NCI-H2171 (cell line): Measurements from ENCODE around the gene HS2ST1.
"Not testable (repeated sequence)": the region's sequence is repeated elsewhere in the genome, so short reads cannot be mapped to it uniquely, and the experiment has no call there.

ENCODE experiments used
- DNase-seq: peaks from one replicate; lab custom pipeline; 2025; lab: John Stamatoyannopoulos, UW

The HS2ST1 gene

DNA sequence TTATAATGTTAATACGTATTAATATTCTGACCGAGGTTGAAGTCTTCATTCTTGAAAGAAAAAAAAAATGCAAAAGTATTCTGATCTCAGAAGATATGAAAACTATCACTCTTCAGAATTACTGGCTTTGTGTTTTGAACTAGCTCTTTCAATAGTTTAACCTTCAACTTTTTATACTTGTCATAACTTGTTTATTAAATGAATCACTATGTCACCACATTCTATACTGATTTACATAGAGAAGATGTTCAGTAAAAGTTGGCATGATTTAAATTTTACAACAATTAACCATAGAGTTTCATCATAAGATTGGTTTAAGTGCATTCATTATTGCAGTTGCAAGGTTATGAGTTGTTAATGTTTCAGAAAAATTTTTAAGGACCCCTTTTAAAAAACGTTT is 57.3 kb downstream of the HS2ST1 start:
- no peak for DNase-seq

DNA sequence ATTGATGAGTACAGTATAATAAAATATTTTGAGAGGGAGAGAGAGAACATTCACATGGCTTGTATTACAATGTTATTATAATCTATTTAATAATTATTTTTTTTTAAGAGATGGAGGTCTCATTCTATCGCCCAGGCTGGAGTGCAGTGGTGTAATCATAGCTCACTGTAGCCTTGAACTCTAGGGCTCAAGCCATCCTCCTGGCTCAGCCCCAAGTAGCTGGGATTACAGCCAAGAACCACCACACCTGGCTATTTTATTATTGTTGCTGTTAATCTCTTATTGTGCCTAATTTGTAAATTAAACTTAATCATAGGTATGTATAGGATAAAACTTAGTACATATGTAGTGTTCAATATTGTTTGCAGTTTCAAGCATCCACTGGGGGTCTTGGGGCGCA is 57.8 kb downstream of the HS2ST1 start:
- DNase-seq = no peak

DNA sequence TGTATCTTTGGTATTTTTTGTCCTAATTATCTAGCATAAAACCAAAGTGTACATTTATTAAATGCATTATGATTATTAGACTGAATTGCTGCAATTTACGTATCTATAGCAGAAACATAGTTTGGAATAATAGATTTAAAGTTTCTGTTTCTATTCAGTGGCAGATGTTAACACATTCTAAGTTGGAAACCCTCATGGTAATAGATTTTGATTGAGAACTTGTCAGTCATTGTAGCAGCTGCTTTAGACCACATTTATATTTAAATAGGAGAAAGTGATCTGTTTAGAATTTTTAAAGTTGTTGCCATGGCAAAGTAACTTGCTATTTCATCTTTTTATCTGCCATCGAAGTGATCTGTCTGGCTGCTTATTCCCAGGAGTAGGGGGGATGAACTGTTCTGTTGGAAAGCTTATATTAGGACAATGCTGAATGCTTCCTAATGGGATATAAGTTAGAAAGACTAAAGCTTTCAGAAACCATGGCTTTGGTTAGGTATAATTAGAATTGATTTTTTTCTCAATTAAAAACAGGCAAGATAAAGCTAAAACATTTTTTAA is 61.6 kb downstream of the HS2ST1 start:
- DNase-seq = no peak

DNA sequence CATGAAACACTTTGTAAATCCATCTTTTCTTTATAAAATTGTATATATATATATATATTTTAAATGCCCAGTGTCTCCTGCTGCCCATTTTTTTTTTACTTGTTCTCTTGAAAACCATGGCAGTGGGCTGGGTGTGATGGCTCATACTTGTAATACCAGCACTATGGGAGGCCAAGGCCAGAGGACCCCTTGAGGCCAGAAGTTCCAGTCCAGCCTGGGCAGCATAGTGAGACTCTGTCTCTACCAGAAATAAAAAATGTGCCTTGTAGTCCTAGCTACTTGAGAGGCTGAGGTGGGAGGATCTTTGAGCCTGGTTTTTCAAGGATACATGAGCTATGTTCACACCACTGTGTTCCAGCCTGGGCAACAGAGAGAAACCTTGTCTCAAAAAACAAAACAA is 62.2 kb downstream of the HS2ST1 start:
- DNase-seq = no peak

DNA sequence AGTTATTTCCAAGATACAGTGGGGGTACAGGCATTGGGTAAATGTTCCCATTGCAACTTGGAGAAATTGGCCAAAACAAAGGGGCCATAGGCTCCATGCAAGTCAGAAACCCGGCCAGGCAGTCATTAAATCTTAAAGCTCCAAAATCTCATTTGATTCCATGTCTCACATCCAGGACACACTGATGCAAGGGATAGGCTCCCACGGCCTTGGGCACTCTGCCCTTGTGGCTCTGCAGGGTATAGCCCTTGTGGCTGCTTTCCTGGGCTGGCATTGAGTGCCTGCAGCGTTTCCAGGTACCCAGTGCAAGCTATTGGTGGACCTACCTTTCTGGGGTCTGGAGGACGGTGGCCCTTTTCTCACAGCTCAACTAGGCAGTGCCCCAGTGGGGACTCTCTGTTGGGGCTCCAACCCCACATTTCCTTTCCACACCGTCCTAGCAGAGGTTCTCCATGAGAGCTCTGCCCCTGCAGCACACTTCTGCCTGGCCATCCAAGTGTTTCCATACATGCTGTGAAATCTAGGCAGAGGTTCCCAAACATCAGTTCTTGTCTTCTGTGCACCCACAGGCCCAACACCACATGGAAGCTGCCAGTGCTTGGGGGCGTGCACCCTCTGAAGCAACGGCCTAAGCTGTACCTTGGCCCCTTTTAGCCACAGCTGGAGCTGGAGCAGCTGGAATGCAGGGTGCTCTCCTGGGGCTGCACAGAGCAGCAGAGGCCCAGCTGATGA is 67.2 kb downstream of the HS2ST1 start:
- DNase-seq = no peak

DNA sequence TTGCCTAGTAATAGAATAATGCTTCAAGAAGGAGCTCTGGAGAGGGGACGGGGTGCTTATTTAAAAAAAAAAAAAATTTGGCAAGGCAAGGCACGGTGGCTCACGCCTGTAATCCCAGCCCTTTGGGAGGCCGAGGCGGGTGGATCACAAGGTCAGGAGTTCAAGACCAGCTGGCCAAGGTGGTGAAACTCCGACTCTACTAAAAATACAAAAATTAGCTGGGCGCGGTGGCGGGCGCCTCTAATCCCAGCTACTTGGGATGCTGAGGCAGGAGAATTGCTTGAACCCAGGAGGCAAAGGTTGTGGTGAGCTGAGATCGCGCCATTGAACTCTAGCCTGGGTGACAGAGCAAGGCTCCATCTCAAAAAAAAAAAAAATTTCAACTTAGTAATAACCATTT is 69.2 kb downstream of the HS2ST1 start:
- DNase-seq = not testable (repeated sequence)

DNA sequence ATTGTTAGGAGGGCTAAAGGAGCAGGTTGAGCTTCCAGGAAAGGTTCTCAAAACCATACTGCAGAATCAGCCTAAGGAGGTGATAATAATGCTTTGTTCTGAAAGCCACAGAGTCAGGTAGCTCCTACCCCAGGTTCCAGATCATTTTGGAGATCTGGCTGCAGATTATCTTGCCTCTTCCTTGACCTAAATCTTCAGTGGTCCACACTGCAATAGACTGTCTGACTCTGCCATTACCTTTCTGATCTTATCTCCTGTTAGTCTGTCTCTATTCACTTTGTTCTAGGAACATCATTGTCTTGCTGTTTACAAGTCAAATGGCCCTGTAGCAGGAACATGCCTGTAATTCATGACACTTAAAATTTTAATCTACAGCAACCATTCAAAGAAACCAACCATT is 73.0 kb downstream of the HS2ST1 start:
- no peak for DNase-seq

DNA sequence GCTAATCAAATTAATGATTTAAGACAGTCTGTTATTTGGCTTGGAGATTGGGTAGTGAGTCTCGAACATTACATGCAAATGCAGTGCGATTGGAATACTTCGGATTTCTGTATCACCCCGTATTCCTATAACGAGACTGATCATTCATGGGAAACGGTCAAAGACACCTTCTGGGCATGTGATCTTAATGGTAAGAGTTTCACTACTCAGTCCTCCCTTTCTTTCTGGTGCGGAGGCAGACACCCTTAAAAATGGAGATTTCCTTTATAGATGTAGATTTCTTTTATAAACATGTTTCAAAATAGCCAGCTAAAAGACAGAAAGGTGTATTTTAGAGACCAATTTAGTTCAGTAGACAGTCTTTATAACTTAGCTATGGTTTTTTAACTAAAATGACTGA is 74.4 kb downstream of the HS2ST1 start:
- DNase-seq = no peak

DNA sequence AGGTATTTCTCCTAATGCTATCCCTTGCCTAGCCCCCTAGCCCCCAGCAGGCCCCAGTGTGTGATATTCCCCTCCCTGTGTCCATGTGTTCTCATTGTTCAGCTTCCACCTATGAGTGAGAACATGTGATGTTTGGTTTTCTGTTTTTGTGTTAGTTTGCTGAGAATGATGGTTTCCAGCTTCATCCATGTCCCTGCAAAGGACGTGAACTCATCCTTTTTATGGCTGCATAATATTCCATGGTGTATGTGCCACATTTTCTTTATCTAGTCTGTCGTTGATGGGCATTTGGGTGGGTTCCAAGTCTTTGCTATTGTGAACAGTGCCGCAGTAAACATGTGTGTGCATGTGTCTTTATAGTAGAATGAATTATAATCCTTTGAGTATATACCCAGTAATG is 75.3 kb downstream of the HS2ST1 start:
- DNase-seq = not testable (repeated sequence)

DNA sequence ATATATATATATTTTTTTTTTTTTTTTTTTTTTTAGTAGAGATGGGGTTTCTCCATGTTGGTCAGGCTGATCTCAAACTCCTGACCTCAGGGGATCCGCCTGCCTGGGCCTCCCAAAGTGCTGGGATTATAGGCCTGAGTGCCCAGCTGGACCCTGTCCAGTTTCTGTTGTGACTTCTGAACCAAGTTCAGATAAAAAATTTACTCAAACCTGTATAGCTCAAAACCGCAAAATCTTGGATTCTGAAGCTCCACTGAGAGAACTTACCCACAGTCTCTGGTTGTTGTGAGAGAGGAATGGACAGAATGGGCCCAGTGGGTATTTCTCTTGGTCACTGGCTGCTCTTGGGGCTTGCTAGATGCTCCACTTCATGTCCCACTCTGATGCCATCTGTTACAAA is 76.4 kb downstream of the HS2ST1 start:
- DNase-seq = peak; percentile 54

DNA sequence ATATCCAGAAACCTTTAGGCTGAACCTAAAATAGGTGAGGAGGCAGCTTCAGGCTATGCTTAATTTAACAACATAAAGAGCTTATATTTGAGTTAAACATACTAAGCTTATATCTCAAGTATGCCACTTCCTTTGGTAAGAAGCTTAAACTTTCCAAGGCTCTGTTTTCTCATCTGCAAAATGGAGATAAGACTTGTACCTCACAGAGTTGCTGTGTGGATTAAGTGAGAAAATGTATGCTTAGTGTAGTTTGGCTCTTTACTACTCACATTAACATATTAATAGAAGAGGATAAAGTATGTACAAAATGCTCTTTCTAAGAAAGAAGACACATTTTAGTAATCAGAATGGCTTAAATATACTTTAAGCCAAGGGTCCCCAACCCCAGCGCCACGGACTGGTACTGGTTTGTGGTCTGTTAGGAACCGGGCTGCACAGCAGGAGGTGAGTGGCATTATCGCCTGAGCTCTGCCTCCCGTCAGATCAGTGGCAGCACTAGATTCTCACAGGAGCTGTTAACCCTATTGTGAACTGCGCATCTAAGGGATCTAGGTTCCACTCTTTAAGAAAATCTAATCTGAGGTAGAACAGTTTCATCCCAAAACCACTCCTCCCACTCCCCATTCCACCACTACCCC is 77.2 kb downstream of the HS2ST1 start:
- DNase-seq = no peak

DNA sequence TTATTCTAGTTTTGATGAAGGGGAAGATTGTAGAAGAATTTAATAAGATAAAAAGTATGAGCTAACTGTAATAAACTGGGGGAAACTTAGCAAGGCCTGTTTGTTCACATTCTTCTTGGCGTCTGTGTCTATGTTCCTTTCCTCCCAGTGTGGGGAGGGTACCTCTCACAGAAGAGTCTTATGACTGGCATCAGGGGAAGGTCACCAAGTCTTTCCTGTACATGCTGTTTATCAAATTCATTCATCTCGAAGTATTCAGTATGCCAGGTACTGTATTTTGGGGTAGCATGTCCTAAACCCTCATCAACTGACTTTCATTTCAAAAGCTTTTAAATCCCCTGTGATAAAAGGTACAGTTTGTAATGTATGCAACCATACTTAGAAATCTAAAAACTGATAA is 78.4 kb downstream of the HS2ST1 start:
- DNase-seq = no peak

DNA sequence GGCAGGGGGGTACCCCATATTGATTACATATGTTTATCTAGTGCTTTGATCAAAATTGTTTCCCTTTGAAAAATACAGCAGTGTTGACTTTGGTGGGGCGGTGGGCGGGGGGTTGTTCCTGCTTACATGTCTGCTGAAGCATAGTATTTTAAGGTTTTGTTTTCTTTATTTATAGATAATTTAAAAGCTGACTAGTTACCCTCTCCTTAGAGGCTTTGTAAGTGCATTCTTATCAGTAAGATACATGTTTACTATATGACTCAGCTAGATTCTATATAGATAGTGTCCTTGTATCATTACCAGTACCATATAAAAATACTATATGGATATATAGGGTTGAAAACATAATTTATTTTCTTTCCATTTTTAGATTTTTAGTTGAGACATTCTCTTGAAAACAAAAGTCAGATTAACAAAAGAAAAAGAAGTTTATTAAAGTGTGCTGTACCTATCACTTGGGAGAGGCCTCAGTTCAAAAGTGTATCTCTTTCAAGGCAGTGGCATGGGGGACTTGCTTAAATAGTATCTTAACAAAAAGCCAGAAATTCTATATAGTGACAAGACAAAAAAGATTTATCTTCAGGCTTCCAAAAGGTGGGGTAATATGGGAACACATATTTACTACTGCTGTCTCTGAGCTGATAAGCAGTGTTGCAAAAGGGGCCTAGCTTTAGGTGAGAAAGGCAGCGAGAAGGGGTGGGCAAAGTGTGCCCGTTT is 79.0 kb downstream of the HS2ST1 start:
- no peak for DNase-seq

DNA sequence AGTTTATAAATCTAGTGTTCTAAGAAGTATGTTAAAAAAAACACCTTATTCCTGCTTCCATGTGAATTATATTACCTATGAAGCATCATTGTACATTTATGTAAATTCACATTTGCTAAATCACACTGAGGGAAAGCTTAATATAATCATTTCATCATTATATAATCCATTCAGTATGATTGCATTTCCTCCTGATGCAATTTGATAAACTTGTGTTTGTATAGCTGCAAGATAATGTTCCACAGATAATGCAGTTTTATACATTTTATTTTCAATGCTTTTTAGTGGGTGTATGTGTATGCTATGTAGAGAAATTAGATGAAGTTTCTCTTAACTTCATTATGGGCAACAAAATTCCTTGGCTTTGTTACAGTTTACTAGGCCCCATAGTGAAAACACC is 79.6 kb downstream of the HS2ST1 start:
- DNase-seq = no peak

DNA sequence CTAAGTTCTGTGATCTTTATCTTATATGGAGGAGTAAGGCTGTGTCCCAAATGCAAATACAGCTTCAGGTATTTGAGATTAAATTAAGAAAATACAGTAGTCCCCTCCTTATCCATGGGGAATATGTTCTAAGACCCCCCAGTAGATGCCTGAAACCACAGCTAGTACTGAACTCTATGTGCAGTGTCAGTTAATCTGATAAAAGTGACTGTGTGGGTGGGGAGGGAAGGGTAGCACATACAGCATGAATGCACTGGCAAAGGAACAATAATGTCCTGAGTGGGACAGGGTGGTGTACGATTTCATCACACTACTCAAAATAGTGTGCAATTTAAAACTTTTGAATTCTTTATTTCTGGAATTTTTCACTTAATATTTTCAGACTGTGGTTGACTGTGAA is 83.1 kb downstream of the HS2ST1 start:
- no peak for DNase-seq

DNA sequence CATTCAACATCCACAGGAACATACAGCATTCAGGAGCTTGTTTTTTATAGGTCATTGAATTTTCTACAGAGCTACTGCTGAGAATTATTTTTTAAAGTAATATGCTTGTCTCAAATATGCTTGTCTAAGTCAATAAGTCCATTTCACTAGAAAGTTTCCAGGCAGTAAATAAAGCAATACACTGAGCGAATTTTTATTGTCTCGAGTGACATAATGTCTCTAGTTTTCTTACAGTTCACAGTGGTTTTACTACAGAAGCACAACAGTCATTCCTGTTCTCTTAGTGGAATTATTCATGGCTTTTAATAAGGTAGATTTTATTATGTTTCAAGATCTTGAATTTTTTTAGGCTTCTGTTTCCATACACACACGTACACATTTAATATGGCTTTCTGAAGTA is 83.8 kb downstream of the HS2ST1 start:
- DNase-seq = no peak

DNA sequence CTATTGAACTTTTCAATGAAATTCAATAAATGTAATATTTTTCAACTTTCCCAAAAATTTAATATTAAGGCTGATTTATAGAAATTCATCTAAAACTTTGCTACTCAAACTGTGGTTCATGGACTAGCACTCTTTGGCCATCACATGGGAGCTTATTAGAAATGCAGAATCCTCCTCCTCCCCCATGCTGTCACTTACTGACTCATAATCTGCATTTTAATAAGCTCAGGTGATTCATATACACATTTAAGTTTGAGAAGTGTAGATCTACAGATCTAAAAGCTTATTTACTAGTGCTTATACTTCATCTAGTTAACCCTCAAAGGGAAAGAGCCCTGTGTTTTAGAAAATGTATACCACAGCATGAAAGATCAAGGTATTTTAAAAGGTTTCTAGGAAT is 84.3 kb downstream of the HS2ST1 start:
- DNase-seq = no peak

DNA sequence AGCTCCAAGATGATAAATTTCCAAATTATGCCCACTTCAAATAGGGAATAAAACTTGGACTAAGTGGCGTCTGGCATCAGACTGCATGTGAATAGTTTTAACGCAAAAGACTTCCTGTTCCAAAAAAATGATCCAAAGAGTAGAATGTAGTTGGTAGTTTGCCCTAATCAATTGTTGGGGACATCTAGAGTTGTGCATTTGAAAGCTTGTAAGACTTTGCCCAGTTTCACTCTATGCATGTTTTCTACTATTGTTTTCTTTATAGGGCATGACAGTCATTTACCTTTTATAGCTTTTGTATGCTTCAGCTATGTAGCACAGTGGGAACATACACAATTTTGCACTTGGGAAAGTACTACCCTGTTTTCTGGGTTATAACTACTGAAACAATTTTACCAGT is 86.0 kb downstream of the HS2ST1 start:
- DNase-seq = no peak

DNA sequence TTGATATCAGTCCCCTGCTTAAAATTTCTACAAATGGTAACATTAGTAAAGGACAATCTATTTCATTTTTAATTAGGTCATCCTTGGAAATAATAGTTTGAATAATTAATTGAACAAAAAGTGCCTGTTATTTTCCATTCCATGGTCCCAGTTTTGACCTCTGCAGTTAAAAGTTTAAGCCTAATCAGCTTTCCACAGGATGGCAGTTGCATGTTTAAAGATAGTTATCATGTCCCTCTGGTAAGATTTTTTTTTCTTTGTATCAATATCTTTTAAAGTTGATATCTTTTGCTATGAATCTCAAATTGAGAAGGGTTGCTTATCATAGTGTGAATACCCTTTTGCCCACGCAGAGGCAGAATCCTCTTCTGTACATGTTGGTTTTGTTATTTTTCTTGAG is 90.4 kb downstream of the HS2ST1 start:
- no peak for DNase-seq

DNA sequence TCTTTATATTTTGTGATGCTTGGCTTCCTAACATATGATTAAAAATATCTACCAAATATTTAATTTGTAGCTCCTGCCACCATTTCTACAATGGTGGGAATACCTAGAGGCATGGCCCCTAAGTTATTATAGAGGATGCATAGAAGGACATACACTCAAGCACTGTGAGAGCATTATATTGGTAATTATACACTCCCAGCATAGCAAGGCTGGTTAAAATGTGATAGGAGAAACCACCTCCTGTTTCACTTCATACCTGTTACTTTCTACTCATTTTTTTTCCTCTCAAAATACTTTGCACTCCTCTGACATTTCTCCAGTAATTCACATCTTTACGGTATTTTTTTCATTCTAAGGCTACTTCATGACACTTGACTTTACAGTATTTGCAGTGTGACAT is 92.9 kb downstream of the HS2ST1 start:
- DNase-seq = no peak

DNA sequence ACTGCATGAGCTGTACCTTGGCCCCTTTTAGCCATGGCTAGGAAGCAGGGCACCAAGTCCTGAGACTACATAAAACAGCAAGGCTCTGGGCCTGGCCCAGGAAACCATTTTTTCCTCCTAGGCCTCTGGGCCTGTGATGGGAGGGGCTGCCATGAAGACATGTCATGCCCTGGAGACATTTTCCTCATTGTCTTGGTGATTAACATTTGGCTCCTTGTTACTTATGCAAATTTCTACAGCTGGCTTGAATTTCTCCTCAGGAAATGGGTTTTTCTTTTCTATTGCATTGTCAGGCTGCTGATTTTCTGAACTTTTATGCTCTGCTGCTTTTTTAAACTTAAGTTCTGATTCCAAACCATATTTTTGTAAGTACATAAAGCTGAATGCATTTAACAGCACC is 99.0 kb downstream of the HS2ST1 start:
- DNase-seq = not testable (repeated sequence)

DNA sequence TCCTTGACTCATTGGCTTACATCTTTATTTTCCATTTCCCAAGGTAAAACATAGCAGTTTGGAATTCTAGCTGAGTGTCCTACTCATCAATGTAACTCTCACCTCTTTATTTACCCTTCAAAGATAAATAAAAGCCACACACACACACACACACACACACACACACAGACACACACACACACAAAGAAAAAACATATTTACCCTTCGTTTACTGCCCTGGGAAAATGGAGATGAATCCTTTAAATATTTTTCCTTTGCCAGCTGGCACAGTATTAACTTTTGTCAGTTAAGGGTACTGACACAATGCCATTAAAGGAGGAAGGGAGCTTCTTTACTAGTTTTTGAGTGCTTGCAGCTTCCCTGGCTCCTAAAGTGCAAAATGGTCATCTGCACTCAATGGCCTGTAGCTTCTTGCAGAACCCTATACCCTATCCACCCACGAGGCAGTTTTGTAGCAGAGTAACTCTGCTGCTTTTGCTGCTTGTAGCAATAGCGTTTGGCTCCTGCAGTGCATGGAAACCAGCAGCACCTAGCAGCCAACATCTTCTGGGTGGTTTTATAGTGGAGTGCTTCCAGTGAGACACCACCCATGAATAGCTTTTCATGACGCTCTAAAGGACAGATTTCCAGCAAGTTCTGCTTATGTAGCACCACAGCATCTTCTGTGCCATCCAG is 103.7 kb downstream of the HS2ST1 start:
- DNase-seq = no peak

DNA sequence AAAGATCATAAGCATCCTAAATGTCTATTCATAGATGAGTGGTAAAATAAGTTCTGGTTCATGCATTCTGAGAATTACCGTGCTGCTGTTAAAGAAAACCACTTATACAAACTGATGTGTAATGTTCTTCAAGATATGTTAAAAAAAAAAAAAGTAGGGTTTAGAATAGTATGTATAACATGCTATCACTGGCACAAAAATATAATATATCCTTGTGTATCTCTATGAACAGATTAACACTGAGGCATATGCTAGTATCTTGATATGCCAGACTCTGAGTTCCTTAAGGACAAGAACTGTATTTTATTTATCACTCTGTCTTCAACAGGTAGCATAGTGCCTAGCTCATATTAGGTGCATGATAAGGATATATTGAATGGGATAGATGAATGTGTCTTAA is 108.9 kb downstream of the HS2ST1 start:
- no peak for DNase-seq
